NCI-H510A treated with DMSO at 0.1 percent for 48 hours (cell line): ENCODE results near the gene XYLT2.
"Not testable (repeated sequence)": the region's sequence is repeated elsewhere in the genome, so short reads cannot be mapped to it uniquely, and the experiment has no call there.

Experiments used
- DNase-seq: peaks from one replicate; lab custom pipeline; 2025; lab: John Stamatoyannopoulos, UW

Gene XYLT2

GRCh38 chr17:50389534-50389933 lies 43.6 kb downstream of the XYLT2 start:
- no peak for DNase-seq

DNA sequence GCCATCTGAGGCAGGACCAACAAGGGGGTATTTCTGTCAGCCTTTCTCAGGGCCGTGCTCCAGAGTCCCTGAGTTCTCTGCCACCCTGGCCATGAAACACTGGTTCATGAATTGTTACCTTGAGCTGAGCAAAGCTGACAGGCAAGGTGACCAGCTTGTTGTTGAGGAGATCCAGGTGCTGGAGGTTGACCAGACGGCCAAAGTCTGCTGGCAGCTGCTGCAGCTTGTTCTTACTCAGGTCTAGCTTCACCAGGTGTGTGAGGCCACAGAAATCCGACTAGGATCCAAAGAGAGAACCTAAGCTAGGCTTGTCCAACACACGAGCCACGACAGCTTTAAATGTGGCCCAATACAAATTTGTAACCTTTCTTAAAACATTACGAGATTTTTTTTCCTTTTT lies 46.7 kb downstream of the XYLT2 start:
- no peak for DNase-seq

- no peak for DNase-seq
These were observed 47.8 kb downstream of the XYLT2 start for GRCh38 chr17:50393700-50394099.

DNA sequence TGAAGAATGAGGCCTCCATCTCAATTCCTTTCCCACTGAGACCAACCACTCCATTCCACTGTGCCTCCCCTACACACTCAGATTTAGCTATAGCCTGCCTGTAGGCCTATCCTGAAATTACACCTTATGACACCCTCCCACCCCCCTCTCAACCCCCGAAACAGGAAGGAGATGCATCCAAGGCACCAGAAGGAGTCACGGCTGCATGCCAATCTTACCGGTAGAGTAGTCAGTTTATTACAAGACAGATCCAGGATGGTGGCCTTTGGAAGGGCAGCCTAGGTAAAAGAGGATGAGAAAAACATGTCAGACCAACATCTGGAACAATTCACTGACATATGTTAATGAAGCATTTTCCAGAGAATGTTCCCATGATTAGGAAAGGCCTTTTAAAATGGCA lies 48.8 kb downstream of the XYLT2 start:
- no peak for DNase-seq

DNA sequence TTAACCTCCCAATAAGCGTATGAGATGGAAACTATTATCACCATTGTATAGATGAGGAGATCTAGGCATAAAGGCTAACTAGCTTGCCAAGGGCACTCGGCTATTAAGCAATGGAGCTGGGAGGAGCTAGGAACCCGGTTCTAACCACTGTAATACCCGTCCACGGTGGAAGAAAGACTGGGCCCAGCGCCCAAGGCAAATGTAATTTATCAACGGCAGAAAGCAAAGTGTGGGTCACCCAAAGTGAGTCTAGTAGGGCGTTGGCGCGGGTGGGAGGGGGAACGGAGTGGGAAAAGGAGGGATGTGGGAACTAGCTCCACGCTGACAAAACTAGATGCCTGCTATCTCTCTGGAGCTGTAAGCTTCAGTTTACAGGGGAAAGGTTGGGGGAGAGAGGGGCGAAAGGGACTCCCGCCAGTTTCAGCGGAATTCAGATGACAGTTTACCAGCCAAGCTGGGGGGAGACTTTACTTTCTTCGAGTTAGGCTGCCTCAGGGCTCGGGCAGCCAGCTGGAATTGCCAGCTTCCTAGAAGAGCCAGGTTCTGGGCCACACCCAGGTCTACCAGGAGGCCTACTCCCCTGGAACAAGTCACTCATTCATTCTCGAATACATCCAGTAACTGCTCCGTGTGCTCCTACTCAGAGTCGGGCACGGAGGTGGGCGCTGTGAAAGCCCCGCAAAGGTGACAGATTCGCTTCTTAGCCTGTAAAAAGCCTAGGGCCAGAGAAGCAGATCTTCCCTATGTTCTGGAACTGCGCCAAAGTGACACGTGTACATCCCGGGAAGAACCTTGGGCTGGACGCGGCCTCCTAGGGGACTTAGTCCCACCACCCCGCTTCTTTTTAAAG lies 50.6 kb downstream of the XYLT2 start:
- DNase-seq, result peak; percentile 69

DNA sequence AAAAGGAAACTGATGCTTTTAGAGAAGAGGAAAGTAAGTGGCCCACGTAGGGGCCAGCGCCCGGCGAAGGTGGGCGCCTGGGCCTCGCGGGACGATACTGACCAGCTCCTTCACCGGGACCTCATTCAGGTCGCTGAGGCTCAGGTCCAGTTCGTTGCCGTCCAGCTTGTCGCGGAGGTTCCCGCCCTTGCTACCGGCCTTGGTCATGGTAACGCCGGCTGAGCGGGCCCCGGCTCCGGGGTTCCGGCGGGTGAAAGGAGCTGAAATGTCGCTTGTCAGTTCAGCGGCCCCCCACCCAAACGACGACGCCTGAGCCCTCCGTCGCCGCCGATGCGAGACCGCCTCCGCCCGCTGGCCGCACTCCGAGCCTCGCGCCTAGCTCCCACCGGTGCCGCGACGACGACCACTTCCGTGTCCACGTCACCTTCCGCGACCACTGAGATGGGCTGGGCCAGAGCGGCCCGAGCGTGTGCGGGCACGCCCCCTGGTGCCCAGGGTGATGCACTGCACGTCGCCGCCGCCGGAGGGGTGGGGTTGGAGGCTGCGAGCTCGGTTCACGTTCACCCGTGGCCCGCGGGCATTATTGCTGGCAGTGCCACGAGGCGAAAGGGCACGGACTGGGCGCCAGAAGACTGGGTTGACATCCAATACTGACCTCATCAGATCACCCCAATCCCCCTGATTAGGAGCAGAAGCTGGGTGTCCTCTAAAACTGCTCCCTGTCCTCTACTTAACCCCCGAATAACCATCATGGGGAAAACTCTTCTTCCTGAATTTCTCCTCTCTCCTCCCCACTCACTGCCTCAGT lies 51.4 kb downstream of the XYLT2 start, which contains the start of gene LRRC59:
LRRC59 (minus strand) TSS at position 413 of the 808 bp plus-strand sequence; CDS start at position 207, 206 bp downstream.
- peak; percentile 81 for DNase-seq

DNA sequence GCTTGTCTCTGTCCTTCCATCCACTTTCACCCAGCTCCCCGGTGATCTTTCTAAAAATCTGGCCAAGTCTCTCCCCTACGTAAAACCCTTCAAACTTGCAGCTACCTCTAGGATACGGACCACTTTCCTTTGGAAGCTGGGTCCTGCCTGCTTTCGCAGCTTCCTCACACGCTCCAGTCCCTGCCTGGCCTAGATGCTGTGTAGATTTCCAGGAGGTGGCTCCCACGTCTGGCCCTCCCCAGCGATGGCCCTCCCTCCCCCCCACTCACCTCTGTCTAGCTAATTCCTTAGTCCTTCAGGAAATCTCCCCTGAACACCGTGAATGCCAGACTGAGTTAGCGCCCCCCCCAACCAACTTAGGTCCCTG lies 52.0 kb downstream of the XYLT2 start:
- no peak for DNase-seq

DNA sequence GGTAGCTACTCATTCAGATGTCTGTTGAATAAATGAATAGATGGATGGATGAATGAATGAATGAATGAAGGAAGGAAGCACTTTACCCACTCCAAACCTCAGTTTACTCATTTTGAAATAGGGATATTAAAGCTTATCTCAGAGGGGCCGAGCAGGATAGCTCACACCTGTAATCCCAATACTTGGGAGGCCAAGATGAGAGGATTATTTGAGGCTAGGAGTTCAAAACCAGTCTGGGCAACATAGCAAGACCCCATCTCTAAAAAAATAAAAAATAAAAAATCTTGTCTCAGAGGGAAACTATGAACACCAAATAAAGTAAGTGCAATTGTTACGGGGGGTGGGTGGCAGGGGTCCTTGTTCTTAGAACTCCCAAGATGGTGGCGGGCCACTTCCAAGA lies 52.7 kb downstream of the XYLT2 start:
- DNase-seq, result not testable (repeated sequence)

- DNase-seq, result not testable (repeated sequence)
These were observed 53.7 kb downstream of the XYLT2 start for GRCh38 chr17:50399591-50399990.

DNA sequence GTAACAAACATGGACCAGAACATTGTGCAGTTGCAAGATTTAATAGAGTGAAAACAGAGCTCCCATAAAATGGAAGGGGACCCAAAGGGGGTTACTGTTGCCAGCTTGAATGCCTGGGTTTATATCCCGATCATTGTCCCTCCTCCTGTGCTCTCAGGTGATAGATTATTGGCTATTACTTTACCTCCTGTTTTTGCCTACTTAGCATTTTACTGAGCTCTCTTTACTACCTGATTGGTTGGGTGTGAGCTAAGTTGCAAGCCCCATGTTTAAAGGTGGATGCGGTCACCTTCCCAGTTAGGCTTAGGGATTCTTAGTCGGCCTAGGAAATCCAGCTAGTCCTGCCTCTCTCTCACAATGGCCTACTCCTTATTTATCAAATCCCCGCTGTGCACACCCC lies 59.4 kb downstream of the XYLT2 start:
- not testable (repeated sequence) for DNase-seq

DNA sequence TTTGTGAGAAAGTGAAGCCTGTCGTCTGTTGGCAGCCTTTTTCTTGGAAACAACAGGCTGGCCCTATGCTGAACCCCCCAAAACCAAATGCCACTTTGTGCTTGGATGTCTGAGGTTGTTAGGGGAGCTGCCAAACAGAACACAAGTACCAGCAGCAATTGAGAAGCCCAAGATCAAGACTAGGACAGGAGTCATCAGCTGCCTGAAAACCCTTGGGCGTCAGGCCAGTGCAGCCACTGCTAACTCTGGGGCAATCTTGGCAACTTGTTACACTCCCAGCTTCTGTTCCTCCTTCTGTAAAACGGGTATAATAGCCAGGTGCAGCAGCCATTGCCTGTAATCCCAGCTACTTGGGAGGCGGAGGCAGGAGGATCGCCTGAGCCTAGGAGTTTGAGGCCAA lies 60.7 kb downstream of the XYLT2 start:
- DNase-seq, result no peak

GRCh38 chr17:50407921-50408320 lies 62.0 kb downstream of the XYLT2 start:
- no peak for DNase-seq
